HG02885 (cell line): Measurements from ENCODE around the gene OR2AE1.
A peak's percentile ranks its signal among the peaks of the same experiment; 100 is the strongest.
"Not testable (repeated sequence)": the region's sequence is repeated elsewhere in the genome, so short reads cannot be mapped to it uniquely, and the experiment has no call there.

Experiments used
- ATAC-seq: cut with Tn5 transposase; IDR thresholded peaks from one replicate; pipeline ENCODE4 v1.9.1; 2021; ENCODE audit warnings: mild to moderate bottlenecking; ENCODE audit not compliant: unreplicated experiment, poor library complexity

OR2AE1 gene

GRCh38 chr7:99876933-99877332 is at the start of gene OR2AE1:
OR2AE1 (minus strand) TSS chr7:99877033; CDS start chr7:99877033, 0 bp downstream.
- no peak for ATAC-seq

GRCh38 chr7:99926321-99926720 is 49.5 kb upstream of the OR2AE1 start:
- ATAC-seq = no peak

GRCh38 chr7:99923200-99923599 is 46.4 kb upstream of the OR2AE1 start:
- no peak for ATAC-seq

GRCh38 chr7:99920149-99920548 is 43.3 kb upstream of the OR2AE1 start:
- ATAC-seq = no peak

- no peak for ATAC-seq
Observed at GRCh38 chr7:99919814-99920112, 42.9 kb upstream of the OR2AE1 start.

GRCh38 chr7:99918959-99919813 is 42.4 kb upstream of the OR2AE1 start, which contains the start of gene TRIM4:
TRIM4 (minus strand) TSS chr7:99919530; CDS start chr7:99919401, 129 bp downstream.
- ATAC-seq = peak; percentile 99

GRCh38 chr7:99910976-99911375 is 34.1 kb upstream of the OR2AE1 start:
- no peak for ATAC-seq

GRCh38 chr7:99901581-99901980 is 24.7 kb upstream of the OR2AE1 start:
- ATAC-seq = no peak

GRCh38 chr7:99899830-99900519 is 23.1 kb upstream of the OR2AE1 start:
- ATAC-seq = no peak

- ATAC-seq = no peak
Observed at GRCh38 chr7:99898836-99899235, 22.0 kb upstream of the OR2AE1 start.

GRCh38 chr7:99898023-99898357 is 21.2 kb upstream of the OR2AE1 start:
- ATAC-seq = no peak

GRCh38 chr7:99897322-99898022 is 20.6 kb upstream of the OR2AE1 start:
- no peak for ATAC-seq

- no peak for ATAC-seq
Observed at GRCh38 chr7:99894738-99895137, 17.9 kb upstream of the OR2AE1 start.

GRCh38 chr7:99893280-99893679 is 16.4 kb upstream of the OR2AE1 start:
- ATAC-seq = no peak

- ATAC-seq = not testable (repeated sequence)
Observed at GRCh38 chr7:99890348-99890747, 13.5 kb upstream of the OR2AE1 start.

- not testable (repeated sequence) for ATAC-seq
Observed at GRCh38 chr7:99888366-99888765, 11.5 kb upstream of the OR2AE1 start.

- no peak for ATAC-seq
Observed at GRCh38 chr7:99881370-99881769, 4.5 kb upstream of the OR2AE1 start.

- no peak for ATAC-seq
Observed at GRCh38 chr7:99876491-99876890, 342 bp downstream of the OR2AE1 start.

- no peak for ATAC-seq
Observed at GRCh38 chr7:99868246-99868645, 8.6 kb downstream of the OR2AE1 start.

GRCh38 chr7:99867477-99867876 is 9.4 kb downstream of the OR2AE1 start:
- ATAC-seq = not testable (repeated sequence)

- no peak for ATAC-seq
Observed at GRCh38 chr7:99863847-99864440, 12.9 kb downstream of the OR2AE1 start.
